Neural progenitor cell (in vitro differentiated cells): Measurements from ENCODE around the gene PDE3A.

Source experiments
- CTCF ChIP-seq: fragments of 200-600 bp; sonication (generic); IDR thresholded peaks from 2 replicates; pipeline ENCODE4 v1.5.1; 2017; ENCODE audit warnings: antibody characterized with exemption, mild to moderate bottlenecking
- EZH2 ChIP-seq: fragments of 200-600 bp; sonication (generic); IDR thresholded peaks from 2 replicates; pipeline ENCODE4 v1.6.1; 2017; ENCODE audit warnings: antibody characterized with exemption, mild to moderate bottlenecking, moderate library complexity
- EZH2phosphoT487 ChIP-seq: fragments of 200-600 bp; sonication (generic); IDR thresholded peaks from 2 replicates; pipeline ENCODE4 v1.6.1; 2017; ENCODE audit warnings: antibody characterized with exemption

- TF ChIP-seq CTCF (no peak), EZH2 (no peak), EZH2phosphoT487 (no peak)
These were observed 78.5 kb downstream of the PDE3A start for GRCh38 chr12:20446836-20447235.
